HEK293 (cell line): ENCODE results near the gene NUP107.
"Not testable (repeated sequence)": the region's sequence is repeated elsewhere in the genome, so short reads cannot be mapped to it uniquely, and the experiment has no call there.

Source experiments
- PATZ1 ChIP-seq: fragments of 450-650 bp; formaldehyde crosslinking; IDR thresholded peaks from 2 replicates; pipeline ENCODE4 v1.5.1; 2016; ENCODE audit warnings: missing biosample characterization, missing genetic modification characterization
- ZBTB7A ChIP-seq: fragments of 450-650 bp; formaldehyde crosslinking; IDR thresholded peaks from 2 replicates; pipeline ENCODE4 v1.5.1; 2016; ENCODE audit warnings: low read depth, missing biosample characterization, missing genetic modification characterization
- ZNF18 ChIP-seq: fragments of 450-650 bp; formaldehyde crosslinking; IDR thresholded peaks from 2 replicates; pipeline ENCODE4 v1.5.1; 2016; ENCODE audit warnings: missing biosample characterization, missing genetic modification characterization
- ZNF223 ChIP-seq: fragments of 450-650 bp; formaldehyde crosslinking; IDR thresholded peaks from 2 replicates; pipeline ENCODE4 v1.5.1; 2016; ENCODE audit warnings: missing biosample characterization, missing genetic modification characterization
- ZNF280C ChIP-seq: fragments of 450-650 bp; formaldehyde crosslinking; IDR thresholded peaks from 2 replicates; pipeline ENCODE4 v1.5.1; 2016; ENCODE audit warnings: missing biosample characterization, missing genetic modification characterization
- ZNF558 ChIP-seq: fragments of 450-650 bp; formaldehyde crosslinking; IDR thresholded peaks from 2 replicates; pipeline ENCODE4 v1.5.1; 2016; ENCODE audit warnings: missing biosample characterization, missing genetic modification characterization
- ZNF654 ChIP-seq: fragments of 450-650 bp; formaldehyde crosslinking; IDR thresholded peaks from 2 replicates; pipeline ENCODE4 v1.5.1; 2016; ENCODE audit warnings: low read depth, missing biosample characterization, missing genetic modification characterization
- TF ChIP-seq, protein P1 (sequence below): fragments of 450-650 bp; formaldehyde crosslinking; IDR thresholded peaks from 2 replicates; pipeline ENCODE4 v1.5.1; 2016; ENCODE audit warnings: missing biosample characterization, missing genetic modification characterization
- TF ChIP-seq, protein P2 (sequence below): fragments of 450-650 bp; formaldehyde crosslinking; IDR thresholded peaks from 2 replicates; pipeline ENCODE4 v1.5.1; 2017; ENCODE audit warnings: missing biosample characterization, missing genetic modification characterization
- TF ChIP-seq, protein P3 (sequence below): fragments of 450-650 bp; formaldehyde crosslinking; IDR thresholded peaks from 2 replicates; pipeline ENCODE4 v1.5.1; 2016; ENCODE audit warnings: missing biosample characterization, missing genetic modification characterization

DNA sequence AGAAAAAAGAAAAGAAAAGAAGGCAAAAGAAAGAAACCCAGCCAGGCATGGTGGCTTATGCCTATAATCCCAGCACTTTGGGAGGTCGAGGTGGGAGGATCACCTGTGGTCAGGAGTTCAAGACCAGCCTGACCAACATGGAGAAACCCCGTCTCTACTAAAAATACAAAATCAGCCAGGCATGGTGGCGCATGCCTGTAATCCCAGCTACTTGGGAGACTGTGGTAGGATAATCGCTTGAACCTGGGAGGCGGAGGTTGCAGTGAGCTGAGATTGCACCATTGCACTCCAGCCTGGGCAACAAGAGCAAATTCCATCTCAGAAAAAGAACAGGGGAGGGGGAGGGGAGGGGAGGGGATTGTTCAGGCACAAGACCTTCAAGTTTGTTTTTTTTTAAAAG, 9.9 kb upstream of the NUP107 start:
- TF ChIP-seq PATZ1 (tag by site-specific recombination); ZBTB7A (tag by site-specific recombination); ZNF654 (tag by site-specific recombination); ZNF18 (tag by site-specific recombination); ZNF280C; ZNF558; ZNF223 (tag by site-specific recombination): not testable (repeated sequence)
- TF ChIP-seq, protein P1, sequence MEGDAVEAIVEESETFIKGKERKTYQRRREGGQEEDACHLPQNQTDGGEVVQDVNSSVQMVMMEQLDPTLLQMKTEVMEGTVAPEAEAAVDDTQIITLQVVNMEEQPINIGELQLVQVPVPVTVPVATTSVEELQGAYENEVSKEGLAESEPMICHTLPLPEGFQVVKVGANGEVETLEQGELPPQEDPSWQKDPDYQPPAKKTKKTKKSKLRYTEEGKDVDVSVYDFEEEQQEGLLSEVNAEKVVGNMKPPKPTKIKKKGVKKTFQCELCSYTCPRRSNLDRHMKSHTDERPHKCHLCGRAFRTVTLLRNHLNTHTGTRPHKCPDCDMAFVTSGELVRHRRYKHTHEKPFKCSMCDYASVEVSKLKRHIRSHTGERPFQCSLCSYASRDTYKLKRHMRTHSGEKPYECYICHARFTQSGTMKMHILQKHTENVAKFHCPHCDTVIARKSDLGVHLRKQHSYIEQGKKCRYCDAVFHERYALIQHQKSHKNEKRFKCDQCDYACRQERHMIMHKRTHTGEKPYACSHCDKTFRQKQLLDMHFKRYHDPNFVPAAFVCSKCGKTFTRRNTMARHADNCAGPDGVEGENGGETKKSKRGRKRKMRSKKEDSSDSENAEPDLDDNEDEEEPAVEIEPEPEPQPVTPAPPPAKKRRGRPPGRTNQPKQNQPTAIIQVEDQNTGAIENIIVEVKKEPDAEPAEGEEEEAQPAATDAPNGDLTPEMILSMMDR (tag by site-specific recombination) = not testable (repeated sequence)
- TF ChIP-seq, protein P2, sequence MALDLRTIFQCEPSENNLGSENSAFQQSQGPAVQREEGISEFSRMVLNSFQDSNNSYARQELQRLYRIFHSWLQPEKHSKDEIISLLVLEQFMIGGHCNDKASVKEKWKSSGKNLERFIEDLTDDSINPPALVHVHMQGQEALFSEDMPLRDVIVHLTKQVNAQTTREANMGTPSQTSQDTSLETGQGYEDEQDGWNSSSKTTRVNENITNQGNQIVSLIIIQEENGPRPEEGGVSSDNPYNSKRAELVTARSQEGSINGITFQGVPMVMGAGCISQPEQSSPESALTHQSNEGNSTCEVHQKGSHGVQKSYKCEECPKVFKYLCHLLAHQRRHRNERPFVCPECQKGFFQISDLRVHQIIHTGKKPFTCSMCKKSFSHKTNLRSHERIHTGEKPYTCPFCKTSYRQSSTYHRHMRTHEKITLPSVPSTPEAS (tag by site-specific recombination) = not testable (repeated sequence)
- TF ChIP-seq, protein P3, sequence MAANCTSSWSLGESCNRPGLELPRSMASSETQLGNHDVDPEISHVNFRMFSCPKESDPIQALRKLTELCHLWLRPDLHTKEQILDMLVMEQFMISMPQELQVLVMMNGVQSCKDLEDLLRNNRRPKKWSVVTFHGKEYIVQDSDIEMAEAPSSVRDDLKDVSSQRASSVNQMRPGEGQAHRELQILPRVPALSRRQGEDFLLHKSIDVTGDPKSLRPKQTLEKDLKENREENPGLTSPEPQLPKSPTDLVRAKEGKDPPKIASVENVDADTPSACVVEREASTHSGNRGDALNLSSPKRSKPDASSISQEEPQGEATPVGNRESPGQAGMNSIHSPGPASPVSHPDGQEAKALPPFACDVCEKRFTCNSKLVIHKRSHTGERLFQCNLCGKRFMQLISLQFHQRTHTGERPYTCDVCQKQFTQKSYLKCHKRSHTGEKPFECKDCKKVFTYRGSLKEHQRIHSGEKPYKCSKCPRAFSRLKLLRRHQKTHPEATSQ (tag by site-specific recombination) = not testable (repeated sequence)
